HFF-Myc (cell line): ENCODE results near the gene WFDC5.

Experiments used
- DNase-seq: peaks from one replicate; pipeline ENCODE4 v3.0.0-alpha.2; 2011; ENCODE audit warnings: low read depth; ENCODE audit errors: extremely low read depth
- H3K4me3 ChIP-seq: replicated peaks from 2 replicates; pipeline ENCODE4 v1.5.1; 2011; ENCODE audit warnings: low read depth, mild to moderate bottlenecking, control low read depth, low read length
- TF ChIP-seq, protein P1 (sequence below): IDR thresholded peaks from 2 replicates; pipeline ENCODE4 v1.5.1; 2012; ENCODE audit warnings: mild to moderate bottlenecking, low read depth, low read length, control low read depth; ENCODE audit errors: missing control alignments

The WFDC5 gene

DNA sequence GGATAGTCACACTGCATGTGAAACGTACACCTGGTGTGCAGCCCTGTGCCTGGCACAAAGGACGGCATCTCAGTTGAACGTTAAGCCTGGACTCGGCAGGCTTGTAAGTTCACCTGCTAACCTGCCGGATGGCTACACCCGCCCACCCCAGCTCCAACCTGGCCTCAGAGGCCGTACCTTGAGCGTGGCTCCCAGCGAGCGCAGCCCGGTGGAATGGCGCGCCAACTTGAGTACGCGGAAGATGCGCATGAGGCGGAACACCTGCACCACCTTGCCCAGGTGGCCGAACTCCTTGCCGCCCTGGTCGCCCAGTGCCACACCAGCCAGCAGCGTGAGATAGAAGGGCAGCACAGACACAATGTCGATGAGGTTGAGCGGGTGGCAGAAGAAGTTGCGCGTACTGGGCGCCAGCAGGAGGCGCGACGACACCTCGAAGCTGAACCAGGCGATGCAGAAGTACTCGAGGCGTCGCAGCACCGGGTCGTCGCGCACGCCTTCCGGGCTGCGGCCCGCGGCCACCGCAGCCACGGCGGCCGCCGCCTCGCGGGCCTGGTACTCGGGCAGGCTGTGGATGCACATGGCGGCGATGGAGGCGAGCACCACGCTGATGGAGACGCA, 17.4 kb downstream of the WFDC5 start:
- no peak for DNase-seq
- H3K4me3 ChIP-seq: no peak overlapping the region
- TF ChIP-seq, protein P1, sequence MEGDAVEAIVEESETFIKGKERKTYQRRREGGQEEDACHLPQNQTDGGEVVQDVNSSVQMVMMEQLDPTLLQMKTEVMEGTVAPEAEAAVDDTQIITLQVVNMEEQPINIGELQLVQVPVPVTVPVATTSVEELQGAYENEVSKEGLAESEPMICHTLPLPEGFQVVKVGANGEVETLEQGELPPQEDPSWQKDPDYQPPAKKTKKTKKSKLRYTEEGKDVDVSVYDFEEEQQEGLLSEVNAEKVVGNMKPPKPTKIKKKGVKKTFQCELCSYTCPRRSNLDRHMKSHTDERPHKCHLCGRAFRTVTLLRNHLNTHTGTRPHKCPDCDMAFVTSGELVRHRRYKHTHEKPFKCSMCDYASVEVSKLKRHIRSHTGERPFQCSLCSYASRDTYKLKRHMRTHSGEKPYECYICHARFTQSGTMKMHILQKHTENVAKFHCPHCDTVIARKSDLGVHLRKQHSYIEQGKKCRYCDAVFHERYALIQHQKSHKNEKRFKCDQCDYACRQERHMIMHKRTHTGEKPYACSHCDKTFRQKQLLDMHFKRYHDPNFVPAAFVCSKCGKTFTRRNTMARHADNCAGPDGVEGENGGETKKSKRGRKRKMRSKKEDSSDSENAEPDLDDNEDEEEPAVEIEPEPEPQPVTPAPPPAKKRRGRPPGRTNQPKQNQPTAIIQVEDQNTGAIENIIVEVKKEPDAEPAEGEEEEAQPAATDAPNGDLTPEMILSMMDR: no peak

DNA sequence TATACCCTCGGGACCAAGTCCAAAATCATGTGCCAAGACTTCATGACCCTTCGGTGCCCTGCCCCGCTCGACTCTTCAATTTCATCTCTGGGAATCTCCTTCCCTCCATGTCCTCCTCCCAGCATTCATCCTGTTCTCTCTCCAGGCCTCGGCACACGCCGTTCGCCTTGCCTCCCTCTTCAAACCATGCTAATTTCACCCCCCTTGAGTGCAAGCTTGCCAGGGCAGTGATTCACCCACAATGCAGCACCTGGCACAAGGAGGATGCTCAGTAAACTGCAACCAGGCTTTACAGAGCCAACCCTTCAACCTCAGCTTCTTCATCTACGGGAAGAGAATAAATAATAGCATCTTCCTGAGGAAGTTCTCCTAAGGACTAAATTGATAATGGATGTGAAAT, 18.2 kb downstream of the WFDC5 start:
- no peak for DNase-seq
- TF ChIP-seq, protein P1: no peak
- no peak overlapping the region for H3K4me3 ChIP-seq

DNA sequence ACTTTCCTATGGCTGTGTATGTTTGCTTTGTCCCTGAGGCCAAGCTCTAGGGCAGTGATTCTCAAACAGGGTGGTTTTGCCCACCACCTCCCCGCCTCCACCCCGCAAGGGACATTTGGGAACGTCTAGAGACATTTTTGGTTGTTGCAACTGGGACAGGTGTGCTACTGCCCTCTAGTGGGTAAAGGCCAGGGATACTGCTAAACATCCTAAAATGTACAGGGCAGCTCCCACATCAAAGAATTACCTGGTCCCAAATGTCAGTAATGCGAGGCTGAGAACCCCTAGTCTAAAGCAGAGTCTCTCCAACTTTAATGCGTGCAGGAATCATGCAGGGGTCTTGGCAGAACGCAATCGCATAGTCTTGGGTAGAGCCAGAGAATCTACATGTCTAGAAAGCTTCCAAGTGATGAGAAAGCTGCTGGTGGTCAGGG, 19.2 kb downstream of the WFDC5 start:
- TF ChIP-seq, protein P1: peak; percentile 73
- DNase-seq: peak; percentile 41
- H3K4me3 ChIP-seq: no peak overlapping the region

DNA sequence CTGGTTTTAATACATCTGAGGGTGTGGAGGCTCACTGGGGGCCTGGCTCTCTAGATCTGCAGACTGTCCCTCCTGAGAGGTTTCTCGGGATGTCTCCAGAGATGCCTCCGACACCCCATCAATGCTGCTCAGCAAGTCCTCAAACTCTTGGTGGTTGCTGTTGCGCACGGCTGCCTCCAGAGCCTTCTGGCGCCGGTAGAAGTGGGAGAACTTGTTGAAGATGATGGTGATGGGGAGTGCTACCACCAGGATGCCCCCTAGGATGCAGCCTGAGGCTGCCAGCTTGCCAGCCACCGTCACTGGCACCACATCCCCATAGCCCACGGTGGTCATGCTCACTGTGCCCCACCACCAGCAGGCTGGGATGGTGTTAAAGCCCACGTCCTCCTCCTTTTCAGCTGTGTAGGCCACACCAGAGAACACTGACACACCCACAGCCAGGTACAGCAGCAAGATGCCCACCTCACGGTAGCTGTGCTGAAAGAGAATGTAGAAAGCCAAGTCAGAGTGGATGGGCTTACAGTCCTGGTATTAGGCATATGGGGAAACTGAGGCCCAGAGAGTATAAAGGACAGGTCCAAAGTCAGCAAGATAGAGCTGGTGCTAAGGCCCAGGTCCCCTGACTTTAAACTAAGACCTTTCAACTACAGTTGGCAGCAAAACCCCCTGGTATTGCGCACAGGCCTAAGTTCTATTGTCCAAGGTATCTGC, 20.0 kb downstream of the WFDC5 start:
- no peak for DNase-seq
- TF ChIP-seq, protein P1: no peak

DNA sequence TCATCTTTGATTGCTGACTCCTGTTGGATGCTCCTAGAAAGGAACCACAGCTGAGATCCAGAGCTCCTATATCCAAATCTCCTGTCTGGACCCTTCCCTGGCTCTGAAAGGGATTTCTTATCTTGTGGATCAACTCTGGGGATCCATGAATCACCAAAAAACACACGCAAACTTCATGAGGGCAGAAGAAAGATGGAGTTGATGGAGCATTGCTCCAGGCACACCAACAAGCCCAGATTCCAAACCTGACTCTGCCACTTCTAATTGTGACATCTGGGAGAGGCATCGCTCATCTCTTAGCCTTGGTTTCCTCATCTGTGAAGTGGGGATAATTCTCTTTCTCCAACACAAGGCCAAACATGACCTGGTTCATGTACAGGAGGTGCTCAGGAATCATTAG, 20.8 kb downstream of the WFDC5 start:
- DNase-seq: no peak
- no peak overlapping the region for H3K4me3 ChIP-seq
- TF ChIP-seq, protein P1: no peak

More for the DNA sequence above, 20.0 kb downstream of the WFDC5 start:
- H3K4me3 ChIP-seq: no peak overlapping the region

DNA sequence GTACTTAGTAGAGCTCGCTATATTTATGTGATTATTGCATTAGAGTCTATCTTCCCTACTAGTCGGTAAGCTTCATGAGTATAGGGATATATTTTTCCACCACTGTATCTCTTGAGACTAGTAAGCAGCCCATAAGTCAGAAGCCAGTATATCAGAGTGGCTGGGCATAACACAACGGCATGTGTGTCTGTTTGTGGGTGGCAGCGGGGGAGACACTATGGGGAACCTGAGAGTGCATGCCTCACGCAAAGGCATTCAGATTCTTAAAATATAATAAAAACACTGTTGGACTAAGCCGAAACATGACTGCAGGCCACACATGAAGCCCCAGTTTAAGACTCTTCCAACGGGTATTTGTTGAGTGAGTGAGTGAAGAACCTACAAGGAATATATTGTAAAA, 22.1 kb downstream of the WFDC5 start:
- DNase-seq: no peak
- TF ChIP-seq, protein P1: no peak
- no peak overlapping the region for H3K4me3 ChIP-seq
